Omental fat pad (tissue), 4 donors: ENCODE measurements around the gene CCKAR. TPM values are rescaled to one million over a fixed set of nuclear protein-coding genes. Genes with fewer than 3 reads are reported as not detected.

Source experiments
- ATAC-seq: fragments of 150-250 bp; one replicate; pipeline ENCODE4 v1.9.1; 2016; ENCODE audit warnings: mild to moderate bottlenecking, moderate library complexity; ENCODE audit not compliant: low FRiP score
- DNase-seq: peaks from one replicate; pipeline ENCODE4 v3.0.0-alpha.2; 2019; ENCODE audit warnings: low spot score
- total RNA-seq, 4 donors: library from RNA; depleted of rRNA; stranded (reverse); fragments of >200 nt; gene quantifications; one replicate each; pipeline ENCODE4 v1.1.0, GENCODE V29; 2016
- TF ChIP-seq, protein P1 (sequence below), 3 donors: fragments of 450-650 bp; IDR thresholded peaks; one replicate each; pipeline ENCODE4 v1.5.1; 2016 to 2017; ENCODE audit warnings: antibody characterized with exemption in 3 of 3, mild to moderate bottlenecking in 3 of 3, moderate library complexity in 2 of 3

Gene CCKAR
- total RNA-seq, 4 donors from 2014 or later: not detected

DNA sequence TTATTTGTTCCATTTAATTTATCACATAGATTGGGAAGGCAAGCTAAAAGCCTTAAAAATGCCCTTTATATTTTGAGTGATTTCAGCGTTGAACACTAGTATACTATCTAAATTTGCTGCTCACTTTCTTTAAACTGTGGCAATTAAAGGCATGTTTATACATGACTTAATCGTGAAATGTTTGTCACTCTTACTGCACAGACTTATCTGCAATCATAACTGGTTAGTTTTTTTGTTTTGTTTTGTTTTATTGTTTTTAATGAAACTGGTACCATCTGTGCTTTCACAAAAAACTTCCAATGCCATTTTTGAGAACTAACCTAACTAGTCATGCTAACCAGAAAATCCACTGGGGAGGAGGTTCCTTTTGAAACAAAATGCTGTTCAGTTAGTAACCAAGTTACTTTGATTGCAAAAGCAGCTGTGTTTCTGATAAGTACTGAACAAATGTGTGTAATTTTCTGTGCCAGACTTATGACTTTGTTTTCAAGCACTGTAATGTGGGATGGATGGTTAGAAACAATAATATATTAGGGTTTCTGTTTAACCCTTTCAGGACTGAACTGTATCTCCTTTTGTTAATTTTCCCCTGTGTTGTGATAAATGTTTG, 56.1 kb downstream of the CCKAR start:
- ATAC-seq (no peak), DNase-seq (no peak)
- TF ChIP-seq, protein P1, sequence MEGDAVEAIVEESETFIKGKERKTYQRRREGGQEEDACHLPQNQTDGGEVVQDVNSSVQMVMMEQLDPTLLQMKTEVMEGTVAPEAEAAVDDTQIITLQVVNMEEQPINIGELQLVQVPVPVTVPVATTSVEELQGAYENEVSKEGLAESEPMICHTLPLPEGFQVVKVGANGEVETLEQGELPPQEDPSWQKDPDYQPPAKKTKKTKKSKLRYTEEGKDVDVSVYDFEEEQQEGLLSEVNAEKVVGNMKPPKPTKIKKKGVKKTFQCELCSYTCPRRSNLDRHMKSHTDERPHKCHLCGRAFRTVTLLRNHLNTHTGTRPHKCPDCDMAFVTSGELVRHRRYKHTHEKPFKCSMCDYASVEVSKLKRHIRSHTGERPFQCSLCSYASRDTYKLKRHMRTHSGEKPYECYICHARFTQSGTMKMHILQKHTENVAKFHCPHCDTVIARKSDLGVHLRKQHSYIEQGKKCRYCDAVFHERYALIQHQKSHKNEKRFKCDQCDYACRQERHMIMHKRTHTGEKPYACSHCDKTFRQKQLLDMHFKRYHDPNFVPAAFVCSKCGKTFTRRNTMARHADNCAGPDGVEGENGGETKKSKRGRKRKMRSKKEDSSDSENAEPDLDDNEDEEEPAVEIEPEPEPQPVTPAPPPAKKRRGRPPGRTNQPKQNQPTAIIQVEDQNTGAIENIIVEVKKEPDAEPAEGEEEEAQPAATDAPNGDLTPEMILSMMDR (IDR thresholded peaks at IDR 0.05): no peak

DNA sequence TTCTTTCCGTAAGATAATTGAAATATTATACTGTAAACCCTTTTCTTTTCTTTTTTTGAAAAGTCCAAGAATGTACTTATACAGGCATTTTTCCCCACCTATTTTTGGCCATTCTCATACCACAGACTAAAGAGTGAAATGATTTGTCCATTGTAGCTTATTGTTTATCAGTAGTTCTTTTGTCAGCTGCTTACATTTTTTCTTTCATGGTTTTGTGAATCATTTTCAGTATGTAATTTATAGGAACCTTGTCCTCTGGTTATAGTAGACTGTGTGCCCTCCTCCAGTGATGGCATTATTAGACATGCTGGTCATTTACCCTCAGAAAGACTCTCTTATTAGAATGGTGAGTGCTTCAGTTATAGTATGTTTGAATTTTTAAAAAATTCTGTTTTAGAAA, 56.7 kb downstream of the CCKAR start:
- no peak for ATAC-seq
- TF ChIP-seq, protein P1 (IDR thresholded peaks at IDR 0.05): no peak
- no peak for DNase-seq

DNA sequence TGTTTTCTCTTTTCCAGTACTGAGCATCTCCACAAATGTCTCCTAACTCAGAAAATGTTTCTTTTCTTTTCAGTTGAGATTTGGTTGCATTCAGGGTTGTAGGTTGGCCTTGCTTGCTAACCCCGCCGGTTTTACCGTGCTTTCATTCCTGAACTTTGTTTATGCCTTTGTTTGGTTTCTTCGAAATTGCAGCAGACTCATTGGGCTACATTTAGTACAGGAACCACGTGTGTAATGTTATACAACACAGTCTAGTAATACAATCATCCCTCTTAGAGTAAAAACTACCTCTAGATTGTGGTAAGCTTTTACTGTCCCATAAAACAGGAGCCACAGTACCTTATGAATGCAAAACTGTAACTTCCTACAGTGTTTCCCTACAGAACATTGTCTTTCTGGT, 57.9 kb downstream of the CCKAR start:
- ATAC-seq (no peak), DNase-seq (no peak)
- TF ChIP-seq, protein P1 (IDR thresholded peaks at IDR 0.05): no peak

DNA sequence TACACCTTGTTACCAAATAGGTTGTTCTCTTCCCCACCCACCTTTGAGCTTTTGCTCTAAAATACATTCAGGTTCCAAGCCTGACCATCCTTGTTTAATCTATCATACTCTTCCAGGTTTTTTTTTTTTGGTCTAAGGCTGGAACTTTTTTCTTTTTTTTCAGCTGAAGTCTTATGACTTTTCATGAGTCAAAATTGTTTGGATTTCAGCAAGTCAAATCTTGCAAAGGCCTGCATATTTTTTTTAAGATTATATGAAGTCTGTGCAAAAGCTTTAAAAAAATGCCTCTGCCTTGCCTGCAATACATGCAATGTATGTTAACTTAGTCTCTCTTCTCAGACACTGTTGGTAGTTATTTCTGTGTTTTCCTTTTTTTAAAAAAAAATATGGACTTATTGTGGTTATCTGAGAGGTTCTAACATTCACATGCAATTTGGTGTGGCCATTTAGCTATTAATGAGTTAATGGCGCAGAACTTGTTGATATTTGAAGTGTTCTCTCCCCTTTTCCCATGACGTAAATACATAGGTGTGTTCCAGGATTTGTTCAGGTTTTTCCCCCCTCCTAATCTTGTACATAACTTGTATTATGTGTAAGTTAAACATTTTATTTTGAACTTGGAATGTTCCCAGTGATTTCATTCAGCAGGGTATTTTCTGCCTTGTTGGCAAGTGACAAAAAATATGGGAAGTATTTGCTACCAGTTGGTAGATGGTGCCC, 58.7 kb downstream of the CCKAR start:
- TF ChIP-seq, protein P1 (IDR thresholded peaks at IDR 0.05): no peak
- DNase-seq (no peak), ATAC-seq (no peak)

Other genes starting within 250 kb of the CCKAR start
- 100 to 1,000 TPM in 3 of 4 donors, 10 to 100 TPM in 1; 94.1 to 129 (median 113) TPM for gene RBPJ, start 169.5 kb downstream of the CCKAR start, total RNA-seq
- 10 to 100 TPM in 2 of 4 donors, 1 to 10 TPM in 2; 5.6 to 21.6 (median 12.3) TPM for gene TBC1D19, start 93.6 kb upstream of the CCKAR start, total RNA-seq